GM23248 (cell line): Measurements from ENCODE around the gene MAP2K5. TPM values are rescaled to one million over a fixed set of nuclear protein-coding genes. Genes with fewer than 3 reads are reported as not detected.

ENCODE experiments used
- DNase-seq: peaks from one replicate; pipeline ENCODE4 v3.0.0-alpha.2; 2015
- H2AFZ ChIP-seq: fragments of 200-600 bp; sonication (generic); 2 replicates; pipeline ENCODE4 v1.6.1; 2016; ENCODE audit warnings: antibody characterized with exemption
- H3F3A ChIP-seq: fragments of 200-600 bp; sonication (generic); 2 replicates; pipeline ENCODE4 v1.6.1; 2016; ENCODE audit warnings: mild to moderate bottlenecking, antibody characterized with exemption, mixed run types; ENCODE audit not compliant: insufficient read depth
- H3K27ac ChIP-seq: fragments of 200-600 bp; sonication (generic); 2 replicates; pipeline ENCODE4 v1.5.1; 2016; ENCODE audit warnings: mild to moderate bottlenecking
- H3K27me3 ChIP-seq: fragments of 200-600 bp; sonication (generic); replicated peaks from 2 replicates; pipeline ENCODE4 v1.6.1; 2016; ENCODE audit warnings: mild to moderate bottlenecking; ENCODE audit not compliant: insufficient read depth
- H3K36me3 ChIP-seq: fragments of 200-600 bp; sonication (generic); 2 replicates; pipeline ENCODE4 v1.6.1; 2016; ENCODE audit warnings: low read depth, mild to moderate bottlenecking
- H3K4me1 ChIP-seq: fragments of 200-600 bp; sonication (generic); 2 replicates; pipeline ENCODE4 v1.6.1; 2016; ENCODE audit warnings: mild to moderate bottlenecking; ENCODE audit not compliant: insufficient read depth
- H3K4me2 ChIP-seq: fragments of 200-600 bp; sonication (generic); one replicate; pipeline ENCODE4 v1.6.1; 2016; ENCODE audit warnings: mild to moderate bottlenecking; ENCODE audit not compliant: unreplicated experiment
- H3K4me3 ChIP-seq: fragments of 200-600 bp; sonication (generic); 2 replicates; pipeline ENCODE4 v1.5.1; 2016; ENCODE audit warnings: mild to moderate bottlenecking
- H3K79me2 ChIP-seq: fragments of 200-600 bp; sonication (generic); 2 replicates; pipeline ENCODE4 v1.6.1; 2016; ENCODE audit warnings: mild to moderate bottlenecking; ENCODE audit not compliant: insufficient read depth
- H3K9ac ChIP-seq: fragments of 200-600 bp; sonication (generic); 2 replicates; pipeline ENCODE4 v1.6.1; 2016; ENCODE audit warnings: mild to moderate bottlenecking
- H3K9me2 ChIP-seq: fragments of 200-600 bp; sonication (generic); 2 replicates; pipeline ENCODE4 v1.6.1; 2016; ENCODE audit warnings: mixed run types, mild to moderate bottlenecking, moderate library complexity; ENCODE audit not compliant: insufficient read depth
- H3K9me3 ChIP-seq: fragments of 200-600 bp; sonication (generic); one replicate; pipeline ENCODE4 v1.6.1; 2017; ENCODE audit warnings: low read depth
- H4K20me1 ChIP-seq: fragments of 200-600 bp; sonication (generic); 2 replicates; pipeline ENCODE4 v1.6.0; 2016; ENCODE audit not compliant: insufficient read depth
- EZH2 ChIP-seq: fragments of 200-600 bp; sonication (generic); IDR thresholded peaks from 2 replicates; pipeline ENCODE4 v1.6.1; 2018; ENCODE audit warnings: antibody characterized with exemption, mild to moderate bottlenecking; ENCODE audit not compliant: insufficient read depth, poor library complexity, severe bottlenecking
- EZH2phosphoT487 ChIP-seq: fragments of 200-600 bp; sonication (generic); IDR thresholded peaks from 2 replicates; pipeline ENCODE4 v1.6.1; 2018; ENCODE audit warnings: antibody characterized with exemption, moderate library complexity, mild to moderate bottlenecking, low read depth; ENCODE audit not compliant: insufficient read depth
- WGBS, 2 experiments: methylation state at CpG; one replicate each; pipeline ENCODE4 v1.1.6; 2015 to 2017; ENCODE audit warnings: low lambda C conversion rate in 2 of 2, low coverage in 1 of 2; ENCODE audit errors: missing lambda C conversion rate in 2 of 2; 5-methylcytosine and 5-hydroxymethylcytosine counted together
- in situ Hi-C: fragments of 300-500 bp; cut with MboI; formaldehyde crosslinking; loops from 2 replicates; pipeline ENCODE4 v1.15.0; 2020
- polyA plus RNA-seq: library from polyadenylated mRNA; unstranded; fragments of >200 nt; fragmentation: Nextera tagmentation; extraction: Ambion mirVana; gene quantifications from 2 replicates; pipeline ENCODE4 v1.2.1, GENCODE V29; 2016
- total RNA-seq: library from RNA; depleted of rRNA; stranded (reverse); fragments of >200 nt; shearing (Covaris generic); gene quantifications from 2 replicates; pipeline ENCODE4 v1.2.3, GENCODE V29; 2014; rRNA removed

The MAP2K5 gene
- total RNA-seq (2.8 and 2.9 TPM in 2 replicates), polyA plus RNA-seq (15.0 and 15.6 TPM in 2 replicates)

DNA sequence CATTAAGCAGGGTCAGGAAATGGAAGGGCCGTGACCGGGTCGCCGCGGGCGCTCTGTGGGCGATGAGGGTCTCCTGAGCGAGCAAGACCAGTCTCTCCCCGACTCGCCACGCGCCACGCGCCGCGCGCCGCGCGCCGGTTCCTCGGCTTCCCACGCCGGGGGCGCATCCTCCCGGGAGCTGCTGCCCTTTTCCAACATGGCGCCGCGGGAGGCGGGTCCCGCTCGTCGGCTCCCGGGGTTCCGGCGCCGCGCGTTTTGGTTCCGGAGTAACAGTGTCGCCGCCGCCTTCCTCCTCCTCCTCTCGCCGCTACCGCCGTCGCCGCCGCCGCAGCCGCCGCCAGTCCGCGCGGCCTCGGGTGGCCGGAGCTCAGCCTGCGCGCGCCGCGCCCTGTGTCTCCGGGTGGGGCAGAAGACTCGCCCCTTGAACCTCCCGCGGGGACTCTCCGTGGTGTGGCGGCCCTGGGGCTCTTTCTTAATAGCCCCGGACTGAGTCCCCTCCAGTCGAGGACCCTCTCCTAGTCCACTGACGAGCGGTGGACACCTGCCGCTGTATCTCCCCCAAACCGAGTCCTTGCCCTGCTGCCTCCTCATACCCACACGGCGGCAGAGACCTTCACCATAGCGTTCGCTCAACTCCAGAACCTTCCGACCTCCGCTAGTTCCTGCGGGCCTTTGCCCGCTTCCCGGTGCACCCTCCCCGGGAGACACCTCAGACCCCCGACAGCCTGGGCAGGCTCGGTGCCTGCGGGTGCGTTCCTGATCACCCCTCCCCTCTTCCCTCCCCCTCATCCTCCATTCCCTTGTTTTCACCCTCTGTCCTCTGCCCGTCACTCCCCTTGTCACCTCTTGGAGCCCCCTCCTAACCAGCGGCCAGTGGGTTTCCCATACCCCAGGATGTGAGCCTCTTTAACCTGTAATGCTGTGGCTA, at the start of gene MAP2K5:
MAP2K5 (plus strand) TSS at position 284 of the 928 bp plus-strand sequence; CDS start at position 917, 633 bp downstream.
- Histone ChIP-seq H3K27me3 (no peaks in the 10 kb centered on the region), H3K27ac (peak within 1 kb of the TSS; percentile 67), H3K9me3 (no peaks in the 10 kb centered on the region), H3K4me2 (peak within 1 kb of the TSS; percentile 96), H3K9ac (peak within 1 kb of the TSS; percentile 83), H3K4me3 (peak within 1 kb of the TSS; percentile 85), H3F3A (peaks cover 6% of the 10 kb centered on the region), H3K79me2 (peaks cover 16% of the 10 kb centered on the region), H4K20me1 (no peaks in the 10 kb centered on the region), H2AFZ (peak within 1 kb of the TSS; percentile 94), H3K4me1 (peaks cover 10% of the 10 kb centered on the region), H3K9me2 (no peaks in the 10 kb centered on the region), H3K36me3 (no peaks in the 10 kb centered on the region)
- WGBS, 2 experiments: 1 to 2% methylated on average over 49 to 63 of the region's 91 CpGs
- TF ChIP-seq EZH2phosphoT487 (no peak), EZH2 (no peak)
- in situ Hi-C loops: no loop called here
- peak; percentile 85 for DNase-seq

DNA sequence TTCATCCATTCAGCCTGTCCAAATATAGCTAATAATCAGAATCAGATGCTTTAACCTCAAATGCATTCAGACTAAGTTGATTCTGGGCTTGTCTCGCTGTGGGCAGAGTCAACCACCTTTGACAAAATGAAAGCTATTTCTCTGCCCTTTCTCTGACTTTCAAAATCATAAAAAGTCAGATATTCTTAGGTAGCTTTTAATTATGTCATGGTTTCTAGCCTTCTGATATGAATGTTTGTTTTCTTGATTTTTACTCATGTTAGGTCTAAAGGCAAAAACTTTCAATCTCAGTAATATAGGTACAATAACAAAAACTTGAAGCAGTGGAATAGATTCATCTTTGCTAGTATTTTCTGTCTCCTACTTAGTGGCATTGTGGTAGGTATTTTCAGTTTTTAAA, 46.9 kb upstream of the MAP2K5 start:
- Histone ChIP-seq H3K4me1 (no peaks in the 10 kb centered on the region), H3K9ac (no peak overlapping the region), H3K9me2 (no peaks in the 10 kb centered on the region), H3K4me3 (no peak overlapping the region), H3F3A (no peaks in the 10 kb centered on the region), H3K27ac (no peak overlapping the region), H4K20me1 (no peaks in the 10 kb centered on the region), H3K36me3 (no peaks in the 10 kb centered on the region), H2AFZ (no peak overlapping the region), H3K79me2 (no peaks in the 10 kb centered on the region), H3K9me3 (no peaks in the 10 kb centered on the region), H3K27me3 (no peaks in the 10 kb centered on the region), H3K4me2 (no peak overlapping the region)
- in situ Hi-C loops: no loop called here
- no peak for DNase-seq
- WGBS, 2 experiments: 85 to 100% methylated on average over 1 of the region's 1 CpG
- TF ChIP-seq EZH2 (no peak), EZH2phosphoT487 (no peak)

DNA sequence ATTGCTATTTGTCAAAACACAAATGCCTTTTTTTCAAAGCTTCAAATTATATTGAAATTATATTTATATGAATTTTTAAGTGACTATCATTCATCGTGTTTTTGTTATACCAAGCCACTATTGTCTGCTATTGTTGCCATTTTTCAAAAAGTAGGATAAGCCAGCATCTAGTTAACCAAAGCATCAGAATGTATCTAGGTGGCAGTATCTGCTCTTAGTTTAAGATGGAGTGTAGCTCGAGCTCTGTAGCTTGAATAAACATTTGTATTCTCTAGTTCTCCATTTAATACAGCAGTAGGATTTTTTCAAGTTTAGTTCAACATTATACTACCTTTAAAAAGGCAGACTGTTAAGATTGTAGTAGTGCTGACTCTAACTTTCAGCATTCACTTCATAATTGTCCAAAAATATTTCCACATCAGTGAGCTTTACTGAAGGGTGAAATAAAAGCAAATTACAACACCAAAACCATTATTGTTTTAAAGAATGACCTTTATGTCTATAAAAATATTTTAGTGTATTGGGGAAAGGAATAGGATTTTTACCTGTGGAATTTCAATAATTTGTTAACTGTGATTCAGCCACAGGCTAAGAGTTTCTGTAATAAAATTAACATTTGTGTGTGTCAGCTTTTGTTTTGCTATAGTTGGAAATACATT, 41.2 kb upstream of the MAP2K5 start:
- Histone ChIP-seq H3K79me2 (no peaks in the 10 kb centered on the region), H4K20me1 (no peaks in the 10 kb centered on the region), H3K4me1 (peaks cover 31% of the 10 kb centered on the region), H3K9me2 (no peaks in the 10 kb centered on the region), H2AFZ (peak overlapping the region; percentile 81), H3K36me3 (no peaks in the 10 kb centered on the region), H3K27ac (no peak overlapping the region), H3F3A (peaks cover 20% of the 10 kb centered on the region), H3K4me3 (no peak overlapping the region), H3K4me2 (peak overlapping the region; percentile 9), H3K9ac (no peak overlapping the region), H3K9me3 (no peaks in the 10 kb centered on the region), H3K27me3 (no peaks in the 10 kb centered on the region)
- peak; percentile 61 for DNase-seq
- 6 to 7% methylated on average over 2 of the region's 2 CpGs for WGBS, 2 experiments
- no peak for TF ChIP-seq EZH2phosphoT487
- TF ChIP-seq EZH2: no peak
- in situ Hi-C loops: loop anchor here (10.0 kb wide), 1 partner anchor 333 kb away; no protein-coding TSS in a partner anchor

DNA sequence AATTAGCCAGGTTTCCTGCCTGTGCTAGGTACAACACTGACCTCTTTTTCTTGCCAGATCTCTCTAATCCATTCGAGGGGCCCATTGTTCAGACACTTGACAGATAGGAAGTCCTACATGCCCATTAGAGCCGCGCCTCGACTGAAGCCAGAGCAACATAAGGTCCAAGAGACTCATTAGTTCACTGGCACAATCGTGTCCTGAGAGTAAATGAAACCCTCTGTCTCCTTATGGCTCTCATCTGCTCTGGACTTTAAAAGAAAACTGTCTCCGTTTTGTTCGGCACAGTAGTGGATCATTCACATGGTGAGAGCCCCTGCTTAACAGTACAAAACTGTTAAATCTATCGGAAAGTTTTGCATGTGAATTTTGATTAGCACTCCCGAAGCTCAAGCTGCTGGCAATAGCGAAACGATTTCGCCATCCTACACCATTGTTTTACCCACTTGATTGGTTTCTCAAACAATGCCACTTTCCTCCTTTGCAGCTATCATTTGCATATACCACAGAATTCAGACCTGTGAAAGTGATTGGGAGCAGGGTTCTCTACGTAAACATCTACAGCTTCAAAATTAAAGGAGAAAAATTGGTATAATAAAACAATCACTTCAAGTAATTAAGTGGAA, 40.6 kb upstream of the MAP2K5 start:
- 37 to 39% methylated on average over 13 of the region's 13 CpGs for WGBS, 2 experiments
- Histone ChIP-seq H3K9me2 (no peaks in the 10 kb centered on the region), H3K4me1 (peaks cover 31% of the 10 kb centered on the region), H3F3A (peaks cover 20% of the 10 kb centered on the region), H3K27me3 (no peaks in the 10 kb centered on the region), H3K79me2 (no peaks in the 10 kb centered on the region), H3K36me3 (no peaks in the 10 kb centered on the region), H3K4me3 (no peak overlapping the region), H3K27ac (no peak overlapping the region), H4K20me1 (no peaks in the 10 kb centered on the region), H3K4me2 (peak overlapping the region; percentile 9), H3K9me3 (no peaks in the 10 kb centered on the region), H3K9ac (no peak overlapping the region), H2AFZ (peak overlapping the region; percentile 81)
- in situ Hi-C loops: loop anchor here (10.0 kb wide), 1 partner anchor 333 kb away; no protein-coding TSS in a partner anchor
- no peak for DNase-seq
- TF ChIP-seq EZH2: no peak
- TF ChIP-seq EZH2phosphoT487: no peak
